IMR-90 (cell line): Measurements from ENCODE around the gene SIRT7. TPM values are rescaled to one million over a fixed set of nuclear protein-coding genes. Genes with fewer than 3 reads are reported as not detected.

ENCODE experiments used
- ATAC-seq: fragments of 200-7000 bp; cut with Tn5 transposase; 2 replicates; pipeline ENCODE4 v1.9.1; 2020; ENCODE audit warnings: low read depth, mild to moderate bottlenecking, moderate library complexity
- BruUV-seq: library from RNA; stranded (reverse); fragments of 400-500 nt; replicated peaks from 2 replicates; lab custom pipeline; 2021; lab: Mats Ljungman, UMichigan
- CTCF ChIA-PET: fragments of 300-600 bp; formaldehyde crosslinking; extraction: SDS; loops from one replicate; lab custom pipeline; 2021; ENCODE audit warnings: antibody characterized with exemption; lab: Yijun Ruan, JAX
- POLR2A ChIA-PET: fragments of 300-600 bp; sonication (Branson Sonifier 250); formaldehyde crosslinking; loops from one replicate; lab custom pipeline; 2022; ENCODE audit warnings: antibody characterized with exemption; ENCODE audit not compliant: unreplicated experiment; lab: Charles Lee
- DNase-seq: peaks from one replicate; pipeline ENCODE4 v3.0.0; 2013
- H2AFZ ChIP-seq: replicated peaks from 2 replicates; pipeline ENCODE3; 2013; ENCODE audit warnings: low read length, mild to moderate bottlenecking; ENCODE audit not compliant: poor library complexity
- H2AK5ac ChIP-seq: 2 replicates; pipeline ENCODE4 v1.6.1; 2013; ENCODE audit warnings: low read depth, low read length, inconsistent platforms
- H2AK9ac ChIP-seq: replicated peaks from 2 replicates; pipeline ENCODE3; 2013; ENCODE audit warnings: mild to moderate bottlenecking, low read depth, low read length, moderate library complexity; ENCODE audit not compliant: poor library complexity
- H2BK120ac ChIP-seq: 2 replicates; pipeline ENCODE4 v1.6.1; 2013; ENCODE audit warnings: low read depth, low read length, inconsistent platforms
- H2BK15ac ChIP-seq: 3 replicates; pipeline ENCODE4 v1.6.1; 2013; ENCODE audit warnings: low read depth, low read length, inconsistent platforms
- H2BK20ac ChIP-seq: 2 replicates; pipeline ENCODE4 v1.6.1; 2013; ENCODE audit warnings: low read depth, mild to moderate bottlenecking, inconsistent platforms, low read length, moderate library complexity
- H2BK5ac ChIP-seq: 2 replicates; pipeline ENCODE4 v1.6.1; 2013; ENCODE audit warnings: mild to moderate bottlenecking, low read depth, low read length, inconsistent platforms; ENCODE audit not compliant: poor library complexity, severe bottlenecking
- H3K14ac ChIP-seq: replicated peaks from 2 replicates; pipeline ENCODE4 v1.6.1; 2013; ENCODE audit warnings: low read depth, low read length, inconsistent platforms
- H3K18ac ChIP-seq: 2 replicates; pipeline ENCODE4 v1.6.1; 2013; ENCODE audit warnings: low read depth, low read length, control low read depth
- H3K23ac ChIP-seq: 2 replicates; pipeline ENCODE4 v1.6.1; 2013; ENCODE audit warnings: low read depth, low read length, inconsistent platforms
- H3K27ac ChIP-seq: 2 replicates; pipeline ENCODE4 v1.5.1; 2013; ENCODE audit warnings: mild to moderate bottlenecking, control low read depth, low read length; ENCODE audit not compliant: insufficient read depth
- H3K27me3 ChIP-seq: 2 replicates; pipeline ENCODE4 v1.6.1; 2013; ENCODE audit warnings: low read length; ENCODE audit not compliant: control insufficient read depth, insufficient read depth
- H3K36me3 ChIP-seq: 2 replicates; pipeline ENCODE4 v1.6.1; 2013; ENCODE audit warnings: low read length, mixed read lengths; ENCODE audit not compliant: control insufficient read depth, insufficient read depth
- H3K4ac ChIP-seq: 2 replicates; pipeline ENCODE4 v1.6.1; 2013; ENCODE audit warnings: low read depth, low read length, inconsistent platforms
- H3K4me1 ChIP-seq: 2 replicates; pipeline ENCODE4 v1.6.1; 2013; ENCODE audit warnings: low read length, mixed read lengths; ENCODE audit not compliant: control insufficient read depth, insufficient read depth
- H3K4me2 ChIP-seq: 2 replicates; pipeline ENCODE4 v1.6.1; 2013; ENCODE audit warnings: low read depth, mild to moderate bottlenecking, control low read depth, low read length, moderate library complexity
- H3K4me3 ChIP-seq: 2 replicates; pipeline ENCODE4 v1.5.1; 2013; ENCODE audit warnings: low read depth, mild to moderate bottlenecking, control low read depth, low read length, moderate library complexity; ENCODE audit not compliant: insufficient read depth
- H3K56ac ChIP-seq: 2 replicates; pipeline ENCODE4 v1.6.1; 2013; ENCODE audit warnings: low read length, inconsistent platforms; ENCODE audit not compliant: insufficient read depth; ENCODE audit errors: extremely low read depth
- H3K79me1 ChIP-seq, 2 experiments: 2 replicates each; pipeline ENCODE4 v1.6.1; 2013; ENCODE audit warnings: low read length in 2 of 2, inconsistent platforms in 1 of 2, low read depth in 1 of 2
- H3K9ac ChIP-seq: 2 replicates; pipeline ENCODE4 v1.6.1; 2013; ENCODE audit warnings: low read depth, low read length, control low read depth
- H3K9me1 ChIP-seq: 2 replicates; pipeline ENCODE4 v1.6.1; 2013; ENCODE audit warnings: low read length, inconsistent platforms; ENCODE audit not compliant: insufficient read depth
- H3K9me3 ChIP-seq: 2 replicates; pipeline ENCODE4 v1.6.1; 2013; ENCODE audit warnings: low read length; ENCODE audit not compliant: control insufficient read depth, insufficient read depth
- H4K20me1 ChIP-seq: 2 replicates; pipeline ENCODE4 v1.6.1; 2013; ENCODE audit warnings: low read length, inconsistent platforms; ENCODE audit not compliant: insufficient read depth
- H4K5ac ChIP-seq: 2 replicates; pipeline ENCODE4 v1.6.1; 2013; ENCODE audit warnings: mild to moderate bottlenecking, low read depth, low read length, control low read depth
- H4K8ac ChIP-seq, 2 experiments: 2 replicates each; pipeline ENCODE4 v1.6.1; 2013; ENCODE audit warnings: low read depth in 2 of 2, low read length in 2 of 2, control low read depth in 1 of 2, inconsistent platforms in 1 of 2
- H4K91ac ChIP-seq: 2 replicates; pipeline ENCODE4 v1.6.1; 2013; ENCODE audit warnings: low read depth, low read length, inconsistent platforms; ENCODE audit not compliant: insufficient read depth
- BHLHE40 ChIP-seq: fragments of 150-350 bp; IDR thresholded peaks from 2 replicates; pipeline ENCODE4 v1.6.1; 2016; ENCODE audit warnings: mild to moderate bottlenecking, low read depth, low read length
- FOS ChIP-seq: fragments of 150-350 bp; IDR thresholded peaks from 2 replicates; pipeline ENCODE4 v1.6.1; 2016; ENCODE audit warnings: low read depth, low read length
- MAFK ChIP-seq: IDR thresholded peaks from 2 replicates; pipeline ENCODE4 v1.6.1; 2012; ENCODE audit warnings: low read depth, low read length, improper control_type of control experiment
- MXI1 ChIP-seq: IDR thresholded peaks from 2 replicates; pipeline ENCODE4 v1.6.1; 2012; ENCODE audit warnings: low read depth, mild to moderate bottlenecking, low read length, moderate library complexity, borderline replicate concordance
- RAD21 ChIP-seq: IDR thresholded peaks from 2 replicates; pipeline ENCODE4 v1.6.1; 2012; ENCODE audit warnings: low read length, improper control_type of control experiment
- RCOR1 ChIP-seq: IDR thresholded peaks from 2 replicates; pipeline ENCODE4 v1.6.1; 2012; ENCODE audit warnings: mild to moderate bottlenecking, low read length, improper control_type of control experiment; ENCODE audit not compliant: insufficient replicate concordance
- WGBS, 2 experiments: methylation state at CpG; one replicate each; pipeline versions ENCODE4 v1.1.5 to v1.1.7; 2013; ENCODE audit warnings: missing lambda C conversion rate in 2 of 2; ENCODE audit not compliant: insufficient read length in 1 of 2; ENCODE audit errors: extremely low coverage in 2 of 2; 5-methylcytosine and 5-hydroxymethylcytosine counted together
- dilution Hi-C: fragments of 300-500 bp; cut with HindIII; formaldehyde crosslinking; loops from one replicate; pipeline ENCODE4 v1.14.3; 2018; ENCODE audit warnings: low sequenced_read_pairs; ENCODE audit not compliant: unreplicated experiment
- in situ Hi-C: fragments of 300-500 bp; cut with MboI; formaldehyde crosslinking; loops from 3 replicates; pipeline ENCODE4 v1.14.3; 2019; ENCODE audit warnings: low sequenced_read_pairs, inconsistent platforms, mixed read lengths
- intact Hi-C: fragments of 100-400 bp; cut with micrococcal nuclease; formaldehyde crosslinking; loops from 2 replicates; pipeline ENCODE4 v1.10.0; 2022
- polyA plus RNA-seq, 3 experiments: library from polyadenylated mRNA; depleted of rRNA; stranded (reverse); fragments of >200 nt; gene quantifications; 2 replicates each; pipeline ENCODE4 v1.2.3, GENCODE V29; 2012; ENCODE audit warnings: low replicate concordance in 1 of 3
- total RNA-seq: library from RNA; depleted of rRNA; stranded (reverse); fragments of >200 nt; gene quantifications from 2 replicates; pipeline ENCODE4 v1.2.3, GENCODE V29; 2012
- TF ChIP-seq, protein P1 (sequence below): fragments of 150-350 bp; IDR thresholded peaks from 2 replicates; pipeline ENCODE4 v1.6.1; 2016; ENCODE audit warnings: low read depth, mild to moderate bottlenecking, low read length, moderate library complexity, borderline replicate concordance

The SIRT7 gene
- total and polyA plus RNA-seq, 2 of the 4 experiments (the other 2 are of a cell fraction), result 14.5 to 19.8 TPM

DNA sequence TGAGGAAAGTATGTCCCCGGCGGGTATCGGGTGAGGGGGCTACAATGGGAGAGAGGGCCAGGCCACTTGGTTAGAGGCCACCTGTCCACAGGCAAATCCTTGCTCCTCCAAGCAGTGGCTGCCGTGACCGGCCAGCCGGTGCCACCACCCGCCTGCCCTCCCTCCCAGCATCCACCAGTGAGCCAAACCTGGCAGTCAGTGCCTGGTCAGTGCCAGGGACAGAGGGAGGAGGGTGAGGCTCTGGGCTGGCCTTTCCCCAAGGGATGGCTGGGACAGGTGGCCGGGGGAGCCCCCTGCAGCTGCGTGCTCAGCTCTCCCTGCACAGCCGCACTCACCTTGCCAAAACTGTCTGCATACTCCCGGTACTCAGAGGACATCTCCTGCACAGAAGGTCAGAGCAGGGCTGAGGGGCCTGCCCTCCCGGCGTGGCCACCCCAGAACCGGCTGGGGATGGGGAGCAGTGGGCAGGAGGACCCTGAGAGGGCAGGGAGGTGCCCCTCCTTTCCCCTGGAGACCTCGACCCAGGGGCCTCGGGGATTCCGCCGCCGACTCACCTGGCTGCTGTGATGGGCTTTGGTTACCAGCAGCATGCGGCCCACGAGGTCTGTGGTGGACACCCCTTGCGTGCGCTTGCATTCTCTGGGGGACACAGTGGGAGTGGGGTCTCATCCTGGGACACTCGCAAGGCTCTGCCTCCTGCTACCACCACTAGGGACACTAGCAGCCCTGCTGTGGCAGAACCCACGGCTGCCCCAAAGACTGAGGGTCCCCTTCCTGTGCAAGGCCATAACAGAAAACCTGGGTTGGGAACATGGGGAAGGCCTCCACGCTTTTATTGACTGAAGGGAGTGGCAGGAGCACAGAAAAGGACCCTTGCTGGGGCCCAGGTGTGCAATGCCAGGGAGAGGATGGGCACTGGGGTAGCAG is 10.5 kb downstream of the SIRT7 start:
- H2AK9ac ChIP-seq, result no peak overlapping the region
- dilution Hi-C loops, result no loop called here
- POLR2A ChIA-PET, result no interaction called here
- WGBS, 2 experiments, result 97% methylated on average over 4 of the region's 26 CpGs; no CpG with 5 or more reads in 1 of the 2 experiments
- H2BK20ac ChIP-seq, result no peak overlapping the region
- no peak overlapping the region for H3K9ac ChIP-seq
- no peaks in the 10 kb centered on the region for H3K27me3 ChIP-seq
- no peak overlapping the region for H3K18ac ChIP-seq
- peaks cover 0 to 15% of the 10 kb centered on the region in 2 experiments; a peak in 2 of 4 replicates for H3K79me1 ChIP-seq
- no peak overlapping the region for H3K27ac ChIP-seq
- no peaks in the 10 kb centered on the region for H3K9me3 ChIP-seq
- in situ Hi-C loops, result no loop called here
- intact Hi-C loops, result no loop called here
- H4K91ac ChIP-seq, result no peak overlapping the region
- no peak overlapping the region for H2AK5ac ChIP-seq
- H3K4me1 ChIP-seq, result peaks cover 5% of the 10 kb centered on the region
- no TSS peak for BruUV-seq
- no peak overlapping the region for H3K56ac ChIP-seq
- H4K20me1 ChIP-seq, result peaks cover 14% of the 10 kb centered on the region
- no peak overlapping the region for H3K14ac ChIP-seq
- H4K5ac ChIP-seq, result no peak overlapping the region
- H2BK120ac ChIP-seq, result no peak overlapping the region
- H2BK5ac ChIP-seq, result no peak overlapping the region
- H3K23ac ChIP-seq, result no peak overlapping the region
- TF ChIP-seq RCOR1 (no peak), MAFK (no peak), RAD21 (no peak), FOS (no peak), MXI1 (no peak), BHLHE40 (no peak)
- TF ChIP-seq, protein P1, sequence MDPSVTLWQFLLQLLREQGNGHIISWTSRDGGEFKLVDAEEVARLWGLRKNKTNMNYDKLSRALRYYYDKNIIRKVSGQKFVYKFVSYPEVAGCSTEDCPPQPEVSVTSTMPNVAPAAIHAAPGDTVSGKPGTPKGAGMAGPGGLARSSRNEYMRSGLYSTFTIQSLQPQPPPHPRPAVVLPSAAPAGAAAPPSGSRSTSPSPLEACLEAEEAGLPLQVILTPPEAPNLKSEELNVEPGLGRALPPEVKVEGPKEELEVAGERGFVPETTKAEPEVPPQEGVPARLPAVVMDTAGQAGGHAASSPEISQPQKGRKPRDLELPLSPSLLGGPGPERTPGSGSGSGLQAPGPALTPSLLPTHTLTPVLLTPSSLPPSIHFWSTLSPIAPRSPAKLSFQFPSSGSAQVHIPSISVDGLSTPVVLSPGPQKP, result no peak
- no peak overlapping the region for H2BK15ac ChIP-seq
- 0 out of 2 replicates have a peak, but pooled peaks cover 4% of the 10 kb centered on the region for H3K9me1 ChIP-seq
- ATAC-seq (no peak), DNase-seq (no peak)
- CTCF ChIA-PET, result no interaction called here
- H2AFZ ChIP-seq, result no peak overlapping the region
- peaks cover 20% of the 10 kb centered on the region; the same call in 1 of the 2 replicates for H3K36me3 ChIP-seq
- no peak overlapping the region for H3K4me2 ChIP-seq
- H4K8ac ChIP-seq, result no peak overlapping the region
- H3K4me3 ChIP-seq, result no peak overlapping the region
- H3K4ac ChIP-seq, result no peak overlapping the region
